Effector memory CD4-positive, alpha-beta T cell (primary cell): ENCODE data around the gene AKR7A3.
"Not testable (repeated sequence)": the region's sequence is repeated elsewhere in the genome, so short reads cannot be mapped to it uniquely, and the experiment has no call there.

Experiments used
- DNase-seq, 3 donors: peaks; one replicate each; pipeline ENCODE4 v3.0.0-alpha.2; 2020
- H3K27ac ChIP-seq: 2 replicates; pipeline ENCODE4 v1.7.0; 2013; ENCODE audit warnings: mild to moderate bottlenecking, low read length, moderate library complexity; ENCODE audit not compliant: insufficient read depth, poor library complexity, severe bottlenecking
- H3K27me3 ChIP-seq: replicated peaks from 2 replicates; pipeline ENCODE4 v1.7.0; 2013; ENCODE audit warnings: mild to moderate bottlenecking, low read length; ENCODE audit not compliant: insufficient read depth, control insufficient read depth, poor library complexity, severe bottlenecking
- H3K36me3 ChIP-seq: 2 replicates; pipeline ENCODE4 v1.7.0; 2013; ENCODE audit warnings: mild to moderate bottlenecking, low read length, moderate library complexity; ENCODE audit not compliant: control insufficient read depth, insufficient read depth
- H3K4me1 ChIP-seq: 2 replicates; pipeline ENCODE4 v1.7.0; 2013; ENCODE audit warnings: low read length, mild to moderate bottlenecking; ENCODE audit not compliant: control insufficient read depth, insufficient read depth, poor library complexity, severe bottlenecking
- H3K4me3 ChIP-seq: 2 replicates; pipeline ENCODE4 v1.7.0; 2013; ENCODE audit warnings: low read length, low read depth, mild to moderate bottlenecking; ENCODE audit not compliant: insufficient read depth, poor library complexity, severe bottlenecking
- H3K9me3 ChIP-seq: 2 replicates; pipeline ENCODE4 v1.7.0; 2013; ENCODE audit warnings: mild to moderate bottlenecking, low read length, moderate library complexity; ENCODE audit not compliant: control insufficient read depth

The AKR7A3 gene

GRCh38 chr1:19273106-19273843, 15.3 kb downstream of the AKR7A3 start:
- H3K4me1 ChIP-seq = no peaks in the 10 kb centered on the region
- H3K9me3 ChIP-seq = no peaks in the 10 kb centered on the region
- no peak overlapping the region for H3K4me3 ChIP-seq
- no peaks in the 10 kb centered on the region for H3K27me3 ChIP-seq
- H3K27ac ChIP-seq = no peak overlapping the region
- H3K36me3 ChIP-seq = no peaks in the 10 kb centered on the region
- no peak for DNase-seq

- Histone ChIP-seq H3K27me3 (no peaks in the 10 kb centered on the region), H3K4me1 (no peaks in the 10 kb centered on the region), H3K4me3 (no peak overlapping the region), H3K36me3 (no peaks in the 10 kb centered on the region), H3K27ac (no peak overlapping the region), H3K9me3 (no peaks in the 10 kb centered on the region)
- DNase-seq = no peak
These were observed 16.5 kb downstream of the AKR7A3 start for GRCh38 chr1:19272064-19272463.

- not testable (repeated sequence) for H3K9me3 ChIP-seq, H3K27ac ChIP-seq, H3K27me3 ChIP-seq, H3K4me1 ChIP-seq, H3K4me3 ChIP-seq, H3K36me3 ChIP-seq, DNase-seq
These were observed 18.2 kb downstream of the AKR7A3 start for GRCh38 chr1:19270343-19270730.

- H3K9me3 ChIP-seq, DNase-seq: not testable (repeated sequence)
These were observed 18.9 kb downstream of the AKR7A3 start for GRCh38 chr1:19269427-19270342.

GRCh38 chr1:19268445-19268844, 20.1 kb downstream of the AKR7A3 start:
- no peaks in the 10 kb centered on the region for H3K36me3 ChIP-seq
- no peaks in the 10 kb centered on the region for H3K4me1 ChIP-seq
- no peak overlapping the region for H3K27ac ChIP-seq
- DNase-seq = no peak
- H3K27me3 ChIP-seq = no peaks in the 10 kb centered on the region
- no peak overlapping the region for H3K4me3 ChIP-seq
- H3K9me3 ChIP-seq = no peaks in the 10 kb centered on the region

More at GRCh38 chr1:19269427-19270342, 18.9 kb downstream of the AKR7A3 start:
- H3K27me3 ChIP-seq, H3K36me3 ChIP-seq, H3K4me1 ChIP-seq, H3K4me3 ChIP-seq, H3K27ac ChIP-seq: not testable (repeated sequence)

- no peak overlapping the region for H3K27ac ChIP-seq
- H3K36me3 ChIP-seq = peaks cover 26% of the 10 kb centered on the region
- no peak for DNase-seq
- no peaks in the 10 kb centered on the region for H3K4me1 ChIP-seq
- H3K4me3 ChIP-seq = no peak overlapping the region
- H3K27me3 ChIP-seq = no peaks in the 10 kb centered on the region
- no peaks in the 10 kb centered on the region for H3K9me3 ChIP-seq
These were observed 25.8 kb downstream of the AKR7A3 start for GRCh38 chr1:19262744-19263143.

- H3K27me3 ChIP-seq = no peaks in the 10 kb centered on the region
- H3K4me1 ChIP-seq = no peaks in the 10 kb centered on the region
- no peaks in the 10 kb centered on the region for H3K9me3 ChIP-seq
- no peak for DNase-seq
- no peak overlapping the region for H3K4me3 ChIP-seq
- peaks cover 33% of the 10 kb centered on the region for H3K36me3 ChIP-seq
- no peak overlapping the region for H3K27ac ChIP-seq
These were observed 26.5 kb downstream of the AKR7A3 start for GRCh38 chr1:19262047-19262446.

GRCh38 chr1:19260211-19261138, 28.1 kb downstream of the AKR7A3 start:
- Histone ChIP-seq H3K27ac (no peak overlapping the region), H3K4me1 (no peaks in the 10 kb centered on the region), H3K9me3 (no peaks in the 10 kb centered on the region), H3K36me3 (peaks cover 46% of the 10 kb centered on the region), H3K27me3 (no peaks in the 10 kb centered on the region), H3K4me3 (no peak overlapping the region)
- DNase-seq = no peak

GRCh38 chr1:19258353-19258752, 30.2 kb downstream of the AKR7A3 start:
- peaks cover 6% of the 10 kb centered on the region for H3K4me1 ChIP-seq
- H3K9me3 ChIP-seq = no peaks in the 10 kb centered on the region
- H3K4me3 ChIP-seq = no peak overlapping the region
- no peak overlapping the region for H3K27ac ChIP-seq
- no peak for DNase-seq
- peaks cover 48% of the 10 kb centered on the region for H3K36me3 ChIP-seq
- no peaks in the 10 kb centered on the region for H3K27me3 ChIP-seq
